Fibroblast of lung (primary cell): ENCODE measurements around the gene STAC.

Experiments used
- EZH2 ChIP-seq: IDR thresholded peaks from 2 replicates; pipeline ENCODE4 v1.5.1; 2012; ENCODE audit warnings: low read length, control low read depth, mild to moderate bottlenecking; ENCODE audit errors: missing control alignments
- TF ChIP-seq, protein P1 (sequence below), 2 donors: IDR thresholded peaks in 1 of 2; conservative IDR thresholded peaks in 1 of 2; 1 replicate in 1 of 2; 2 replicates in 1 of 2; pipeline ENCODE4 v1.5.1; 2011 to 2012; ENCODE audit warnings: low read length in 2 of 2, control low read depth in 1 of 2, inconsistent platforms in 1 of 2, low read depth in 1 of 2, mild to moderate bottlenecking in 1 of 2

DNA sequence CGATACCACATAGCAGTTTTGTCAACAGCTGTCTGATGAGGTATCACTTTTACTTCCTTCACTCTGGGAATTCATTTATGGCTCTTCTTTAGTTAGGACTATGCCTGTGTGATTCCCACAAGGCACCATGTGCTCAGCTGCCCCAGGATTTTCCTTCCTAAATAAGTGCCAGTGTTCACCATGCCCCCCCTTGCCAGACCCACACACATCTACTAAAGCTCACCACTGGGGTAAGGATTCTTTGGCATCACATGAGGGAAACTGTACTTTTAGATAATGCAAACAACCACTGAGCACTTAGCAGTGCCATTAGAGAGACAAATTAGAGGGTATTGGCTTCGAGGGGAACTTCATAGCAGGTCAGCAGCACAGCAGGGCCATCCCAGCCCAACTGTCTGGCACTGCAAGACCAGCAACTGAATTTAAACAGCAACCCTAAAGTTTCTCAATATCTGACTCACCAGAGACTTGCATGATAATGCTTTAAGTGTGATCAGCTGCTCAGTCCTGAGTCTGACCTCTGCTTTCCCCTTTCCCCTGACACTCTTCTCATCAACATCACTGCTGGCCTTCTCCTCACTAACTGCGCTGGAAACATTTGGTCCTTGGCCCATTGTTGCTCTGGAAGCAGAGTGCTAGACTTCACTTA is 114.3 kb downstream of the STAC start:
- TF ChIP-seq, protein P1, sequence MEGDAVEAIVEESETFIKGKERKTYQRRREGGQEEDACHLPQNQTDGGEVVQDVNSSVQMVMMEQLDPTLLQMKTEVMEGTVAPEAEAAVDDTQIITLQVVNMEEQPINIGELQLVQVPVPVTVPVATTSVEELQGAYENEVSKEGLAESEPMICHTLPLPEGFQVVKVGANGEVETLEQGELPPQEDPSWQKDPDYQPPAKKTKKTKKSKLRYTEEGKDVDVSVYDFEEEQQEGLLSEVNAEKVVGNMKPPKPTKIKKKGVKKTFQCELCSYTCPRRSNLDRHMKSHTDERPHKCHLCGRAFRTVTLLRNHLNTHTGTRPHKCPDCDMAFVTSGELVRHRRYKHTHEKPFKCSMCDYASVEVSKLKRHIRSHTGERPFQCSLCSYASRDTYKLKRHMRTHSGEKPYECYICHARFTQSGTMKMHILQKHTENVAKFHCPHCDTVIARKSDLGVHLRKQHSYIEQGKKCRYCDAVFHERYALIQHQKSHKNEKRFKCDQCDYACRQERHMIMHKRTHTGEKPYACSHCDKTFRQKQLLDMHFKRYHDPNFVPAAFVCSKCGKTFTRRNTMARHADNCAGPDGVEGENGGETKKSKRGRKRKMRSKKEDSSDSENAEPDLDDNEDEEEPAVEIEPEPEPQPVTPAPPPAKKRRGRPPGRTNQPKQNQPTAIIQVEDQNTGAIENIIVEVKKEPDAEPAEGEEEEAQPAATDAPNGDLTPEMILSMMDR (conservative IDR thresholded peaks at IDR 0.05 in 1 of 2, IDR thresholded peaks at IDR 0.05 in 1 of 2; ENCODE audit: low read depth in 1 of 2, low read length in 2 of 2): no peak
- TF ChIP-seq EZH2: no peak
